GM10266 (cell line): Measurements from ENCODE around the gene MARK3.

Source experiments
- DNase-seq: peaks from one replicate; pipeline ENCODE4 v3.0.0; 2012; ENCODE audit errors: extremely low spot score
- CTCF ChIP-seq: IDR thresholded peaks from 2 replicates; pipeline ENCODE4 v1.5.1; 2012; ENCODE audit warnings: mild to moderate bottlenecking, low read depth; ENCODE audit not compliant: control insufficient read depth, insufficient read depth; ENCODE audit errors: missing control alignments

Gene MARK3

GRCh38 chr14:103528587-103529382 is 143.6 kb downstream of the MARK3 start, which contains the start of gene TRMT61A:
Gene TRMT61A, plus strand, starts transcription at chr14:103529196. Its CDS starts 783 bp downstream, at chr14:103529979.
- TF ChIP-seq CTCF: no peak
- DNase-seq: peak; percentile 96

GRCh38 chr14:103529383-103530365 is 144.5 kb downstream of the MARK3 start:
- no peak for DNase-seq
- TF ChIP-seq CTCF: no peak

- TF ChIP-seq CTCF: no peak
- no peak for DNase-seq
These were observed 145.2 kb downstream of the MARK3 start for GRCh38 chr14:103530390-103530789.

GRCh38 chr14:103530831-103531230 is 145.6 kb downstream of the MARK3 start:
- no peak for TF ChIP-seq CTCF
- no peak for DNase-seq

GRCh38 chr14:103531421-103532215 is 146.4 kb downstream of the MARK3 start:
- no peak for DNase-seq
- TF ChIP-seq CTCF: no peak

GRCh38 chr14:103532216-103533136 is 147.3 kb downstream of the MARK3 start:
- TF ChIP-seq CTCF: no peak
- DNase-seq: no peak
